Omental fat pad (tissue), 4 donors: ENCODE results near the gene CCM2. TPM values are rescaled to one million over a fixed set of nuclear protein-coding genes. Genes with fewer than 3 reads are reported as not detected.

Experiments used
- ATAC-seq: fragments of 150-250 bp; one replicate; pipeline ENCODE4 v1.9.1; 2016; ENCODE audit warnings: mild to moderate bottlenecking, moderate library complexity; ENCODE audit not compliant: low FRiP score
- DNase-seq: peaks from one replicate; pipeline ENCODE4 v3.0.0-alpha.2; 2019; ENCODE audit warnings: low spot score
- CTCF ChIP-seq, 3 donors: fragments of 450-650 bp; IDR thresholded peaks; one replicate each; pipeline ENCODE4 v1.5.1; 2016 to 2017; ENCODE audit warnings: antibody characterized with exemption in 3 of 3, mild to moderate bottlenecking in 3 of 3, moderate library complexity in 2 of 3
- total RNA-seq, 4 donors: library from RNA; depleted of rRNA; stranded (reverse); fragments of >200 nt; gene quantifications; one replicate each; pipeline ENCODE4 v1.1.0, GENCODE V29; 2016

The CCM2 gene
- total RNA-seq, 4 donors from 2014 or later, result 40.5 to 61.7 (median 57.6) TPM

- no peak for DNase-seq
- TF ChIP-seq CTCF (IDR thresholded peaks at IDR 0.05), result no peak
- ATAC-seq, result no peak
Measured at GRCh38 chr7:44969701-44970522, 30.1 kb upstream of the CCM2 start.

GRCh38 chr7:44970523-44971051 lies 29.4 kb upstream of the CCM2 start:
- DNase-seq (no peak), ATAC-seq (no peak)
- TF ChIP-seq CTCF (IDR thresholded peaks at IDR 0.05), result no peak

- TF ChIP-seq CTCF (IDR thresholded peaks at IDR 0.05), result no peak
- DNase-seq (no peak), ATAC-seq (no peak)
Measured at GRCh38 chr7:44971188-44971901, 28.7 kb upstream of the CCM2 start.

- ATAC-seq, result no peak
- TF ChIP-seq CTCF (IDR thresholded peaks at IDR 0.05), result no peak
- no peak for DNase-seq
Measured at GRCh38 chr7:44971902-44972441, 28.0 kb upstream of the CCM2 start.

- no peak for ATAC-seq
- no peak for DNase-seq
- no peak for TF ChIP-seq CTCF (IDR thresholded peaks at IDR 0.05)
Measured at GRCh38 chr7:44972562-44972961, 27.4 kb upstream of the CCM2 start.

GRCh38 chr7:44973610-44974401 lies 26.2 kb upstream of the CCM2 start:
- peak; percentile 19 for ATAC-seq
- TF ChIP-seq CTCF (IDR thresholded peaks at IDR 0.05), result no peak
- no peak for DNase-seq
